Effector memory CD4-positive, alpha-beta T cell (primary cell): ENCODE data around the gene APOO.
"Not testable (repeated sequence)": the region's sequence is repeated elsewhere in the genome, so short reads cannot be mapped to it uniquely, and the experiment has no call there.

Experiments
- DNase-seq, 3 donors: peaks; one replicate each; pipeline ENCODE4 v3.0.0-alpha.2; 2020
- H3K27ac ChIP-seq: 2 replicates; pipeline ENCODE4 v1.7.0; 2013; ENCODE audit warnings: mild to moderate bottlenecking, low read length, moderate library complexity; ENCODE audit not compliant: insufficient read depth, poor library complexity, severe bottlenecking
- H3K27me3 ChIP-seq: replicated peaks from 2 replicates; pipeline ENCODE4 v1.7.0; 2013; ENCODE audit warnings: mild to moderate bottlenecking, low read length; ENCODE audit not compliant: insufficient read depth, control insufficient read depth, poor library complexity, severe bottlenecking
- H3K36me3 ChIP-seq: 2 replicates; pipeline ENCODE4 v1.7.0; 2013; ENCODE audit warnings: mild to moderate bottlenecking, low read length, moderate library complexity; ENCODE audit not compliant: control insufficient read depth, insufficient read depth
- H3K4me1 ChIP-seq: 2 replicates; pipeline ENCODE4 v1.7.0; 2013; ENCODE audit warnings: low read length, mild to moderate bottlenecking; ENCODE audit not compliant: control insufficient read depth, insufficient read depth, poor library complexity, severe bottlenecking
- H3K4me3 ChIP-seq: 2 replicates; pipeline ENCODE4 v1.7.0; 2013; ENCODE audit warnings: low read length, low read depth, mild to moderate bottlenecking; ENCODE audit not compliant: insufficient read depth, poor library complexity, severe bottlenecking
- H3K9me3 ChIP-seq: 2 replicates; pipeline ENCODE4 v1.7.0; 2013; ENCODE audit warnings: mild to moderate bottlenecking, low read length, moderate library complexity; ENCODE audit not compliant: control insufficient read depth

Gene APOO

DNA sequence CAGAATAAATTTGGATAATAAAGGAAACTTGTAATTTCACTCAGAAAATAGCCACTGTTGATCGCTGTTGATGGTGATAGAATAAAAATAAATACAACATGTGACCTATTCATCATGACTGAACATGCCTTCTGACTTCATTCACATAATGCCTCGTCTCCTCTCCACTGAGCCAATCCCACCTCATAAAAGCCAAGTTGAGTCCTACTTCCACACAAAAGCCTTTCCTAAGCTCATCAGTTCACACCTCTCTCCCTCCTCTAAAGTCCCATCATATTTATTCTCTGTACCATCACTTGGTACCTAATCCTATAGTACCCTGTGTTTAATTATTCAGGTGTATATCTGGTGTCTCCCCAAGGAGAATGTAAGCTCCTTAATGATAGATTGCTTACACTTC, 37.7 kb downstream of the APOO start:
- no peak overlapping the region for H3K27ac ChIP-seq
- no peak overlapping the region for H3K4me3 ChIP-seq
- no peaks in the 10 kb centered on the region for H3K4me1 ChIP-seq
- H3K9me3 ChIP-seq = no peaks in the 10 kb centered on the region
- no peak for DNase-seq
- H3K27me3 ChIP-seq = no peaks in the 10 kb centered on the region
- no peaks in the 10 kb centered on the region for H3K36me3 ChIP-seq

DNA sequence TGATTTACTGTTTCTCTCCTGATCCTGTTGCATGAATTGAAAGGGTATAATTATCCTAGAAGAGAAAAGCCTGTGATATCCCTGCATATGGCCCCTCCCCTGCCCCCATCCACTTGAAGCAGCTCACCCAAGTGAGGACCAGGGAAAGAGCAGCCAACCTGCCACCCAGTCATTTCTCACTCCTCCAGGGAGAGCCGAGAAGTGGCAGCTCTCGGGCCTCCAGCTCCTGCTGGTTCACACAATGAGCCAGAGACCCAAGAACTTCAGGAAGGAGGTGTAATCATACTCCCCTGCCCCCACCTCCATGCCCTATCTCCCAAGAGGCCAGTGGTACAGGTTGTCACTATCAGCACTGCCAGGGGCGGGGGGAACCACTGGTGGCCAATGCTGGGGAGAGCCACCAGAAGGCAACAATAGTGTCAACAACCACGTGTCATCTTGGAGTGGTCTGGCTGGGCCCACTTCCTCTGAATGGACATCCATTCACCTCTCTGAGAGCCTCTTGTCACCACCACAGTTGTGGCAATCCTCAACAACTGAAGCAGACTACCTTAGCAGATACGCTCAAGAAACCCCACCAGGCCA, 42.9 kb downstream of the APOO start:
- no peaks in the 10 kb centered on the region for H3K36me3 ChIP-seq
- DNase-seq = no peak

DNA sequence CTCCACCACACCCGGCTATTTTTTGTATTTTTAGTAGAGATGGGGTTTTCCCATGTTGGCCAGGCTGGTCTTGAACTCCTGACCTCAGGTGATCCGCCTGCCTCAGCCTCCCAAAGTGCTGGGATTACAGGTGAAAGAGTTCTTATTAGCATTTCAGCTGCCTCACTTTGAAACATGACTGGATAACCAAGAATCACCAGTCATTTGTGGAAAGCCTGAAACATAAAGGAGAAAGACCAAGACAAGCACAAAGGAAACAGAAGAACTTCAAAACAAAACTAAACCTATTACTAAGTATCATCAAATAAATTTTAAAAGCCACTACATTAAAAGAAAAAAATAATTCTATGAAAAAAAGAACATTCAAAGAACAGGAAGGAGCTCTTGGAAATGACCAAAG, 45.8 kb downstream of the APOO start:
- not testable (repeated sequence) for H3K36me3 ChIP-seq

More for the DNA sequence above, 42.9 kb downstream of the APOO start:
- no peaks in the 10 kb centered on the region for H3K9me3 ChIP-seq
- H3K4me1 ChIP-seq = no peaks in the 10 kb centered on the region
- no peak overlapping the region for H3K4me3 ChIP-seq
- no peaks in the 10 kb centered on the region for H3K27me3 ChIP-seq
- no peak overlapping the region for H3K27ac ChIP-seq

DNA sequence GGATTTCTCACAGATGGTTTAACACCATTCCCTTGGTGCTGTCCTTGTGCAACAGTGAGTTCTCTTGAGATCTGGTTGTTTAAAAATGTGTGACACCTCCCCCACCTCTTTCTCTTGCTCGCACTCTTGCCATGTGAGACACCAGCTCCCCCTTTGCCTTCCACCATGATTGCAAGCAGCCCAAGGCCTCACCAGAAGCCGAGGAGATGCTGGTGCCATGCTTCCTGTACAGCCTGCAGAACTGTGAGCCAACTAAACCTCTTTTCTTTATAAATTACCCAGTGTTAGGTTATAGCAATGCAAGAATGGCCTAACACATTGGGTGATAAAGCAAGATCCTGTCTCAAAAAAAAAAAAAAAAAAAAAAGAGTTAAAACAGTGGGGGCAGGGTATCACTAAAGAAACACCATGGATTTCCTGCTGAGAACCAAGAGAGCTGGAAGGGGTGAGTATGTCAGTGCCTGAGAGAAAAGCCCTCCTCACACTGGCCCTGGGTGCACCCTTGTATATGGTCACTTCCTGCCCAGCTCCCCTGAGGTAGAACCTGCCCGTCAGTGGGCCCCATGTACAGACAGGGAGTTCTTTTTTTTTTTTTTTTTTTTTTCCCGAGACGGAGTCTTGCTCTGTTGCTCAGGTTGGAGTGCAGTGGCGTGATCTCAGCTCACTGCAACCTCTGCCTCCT, 46.4 kb downstream of the APOO start:
- Histone ChIP-seq H3K27ac (no peak overlapping the region), H3K36me3 (no peaks in the 10 kb centered on the region), H3K27me3 (no peaks in the 10 kb centered on the region), H3K4me1 (no peaks in the 10 kb centered on the region), H3K4me3 (no peak overlapping the region), H3K9me3 (no peaks in the 10 kb centered on the region)
- DNase-seq = no peak

More for the DNA sequence above, 45.8 kb downstream of the APOO start:
- not testable (repeated sequence) for H3K9me3 ChIP-seq, DNase-seq, H3K4me3 ChIP-seq, H3K4me1 ChIP-seq, H3K27ac ChIP-seq, H3K27me3 ChIP-seq

DNA sequence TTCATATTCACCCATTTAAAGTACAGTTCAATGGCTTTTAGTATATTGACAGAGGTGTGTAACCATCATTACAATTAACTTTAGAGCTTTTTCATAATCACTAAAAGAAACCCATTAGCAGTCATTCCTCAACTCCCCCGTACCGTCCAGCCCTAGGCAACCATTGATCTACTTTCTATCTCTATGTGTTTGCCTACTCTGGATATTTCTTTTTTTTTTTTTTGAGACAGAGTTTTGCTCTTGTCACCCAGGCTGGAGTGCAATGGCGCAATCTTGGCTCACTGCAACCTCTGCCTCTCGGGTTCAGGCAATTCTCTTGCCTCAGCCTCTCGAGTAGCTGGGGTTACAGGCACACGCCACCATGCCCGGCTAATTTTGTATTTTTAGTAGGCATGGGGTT, 48.5 kb downstream of the APOO start:
- H3K27me3 ChIP-seq, H3K9me3 ChIP-seq, H3K27ac ChIP-seq, H3K36me3 ChIP-seq, DNase-seq, H3K4me1 ChIP-seq, H3K4me3 ChIP-seq: not testable (repeated sequence)

DNA sequence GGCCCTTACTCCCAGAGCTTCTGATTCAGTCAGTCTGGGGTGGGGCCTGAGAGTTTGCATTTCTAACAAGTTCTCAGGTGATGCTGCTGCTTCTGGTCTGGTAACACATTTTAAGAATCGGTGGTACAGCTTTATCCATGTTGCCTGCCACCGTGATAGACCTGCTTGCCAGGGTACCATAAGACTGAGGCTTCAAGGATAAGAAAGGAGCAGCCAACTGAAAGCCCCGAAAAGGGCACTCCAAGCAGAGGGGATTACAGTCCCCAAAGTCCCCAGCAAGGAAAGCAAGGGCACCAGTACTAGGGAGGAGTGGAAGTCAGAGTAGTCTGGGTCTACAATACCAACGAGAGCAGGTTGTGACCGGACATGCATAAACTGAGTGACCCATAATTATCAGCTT, 49.8 kb downstream of the APOO start:
- Histone ChIP-seq H3K9me3 (no peaks in the 10 kb centered on the region), H3K4me1 (no peaks in the 10 kb centered on the region), H3K27me3 (no peaks in the 10 kb centered on the region), H3K36me3 (no peaks in the 10 kb centered on the region), H3K4me3 (no peak overlapping the region), H3K27ac (no peak overlapping the region)
- DNase-seq = no peak

DNA sequence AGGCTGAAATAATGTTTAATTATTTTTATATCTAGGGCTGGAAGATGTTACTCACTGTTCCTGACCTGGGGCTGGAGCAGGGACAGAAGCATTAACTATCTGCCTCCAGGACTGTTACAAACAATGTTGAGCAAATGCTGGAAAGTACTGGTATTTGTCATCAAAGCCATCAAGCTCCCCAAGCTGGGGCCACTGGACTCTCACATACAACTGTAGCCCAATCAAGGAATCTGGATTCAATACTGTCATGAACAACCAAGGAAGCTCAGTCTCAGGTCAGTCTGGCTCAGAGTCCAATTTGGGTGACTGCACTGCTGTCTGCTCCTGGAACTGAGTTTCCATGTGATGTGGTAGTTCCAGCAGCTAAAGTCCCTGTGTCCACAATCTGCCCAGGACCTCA, 50.4 kb downstream of the APOO start:
- Histone ChIP-seq H3K27ac (no peak overlapping the region), H3K36me3 (no peaks in the 10 kb centered on the region), H3K27me3 (no peaks in the 10 kb centered on the region), H3K9me3 (no peaks in the 10 kb centered on the region), H3K4me3 (no peak overlapping the region), H3K4me1 (no peaks in the 10 kb centered on the region)
- DNase-seq = no peak

DNA sequence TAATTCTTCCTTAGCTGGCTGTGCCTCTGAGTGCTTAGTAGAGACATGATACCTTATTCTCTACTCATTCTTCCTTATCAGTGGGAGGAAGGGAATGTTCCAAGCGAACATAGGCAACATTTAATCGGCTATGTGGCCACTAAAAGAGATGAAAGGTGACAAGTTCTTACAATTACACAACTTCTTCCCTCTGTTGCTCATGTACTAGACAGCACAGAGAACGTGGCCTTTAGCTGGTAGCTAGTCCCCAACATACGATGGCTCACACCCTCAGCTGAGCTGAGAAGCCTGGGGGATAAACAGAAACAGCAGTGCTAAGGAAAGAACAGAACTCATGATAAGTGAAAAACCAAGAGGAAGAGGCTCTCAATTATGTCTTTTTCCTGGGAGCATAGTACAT, 52.2 kb downstream of the APOO start:
- no peaks in the 10 kb centered on the region for H3K36me3 ChIP-seq
- no peaks in the 10 kb centered on the region for H3K4me1 ChIP-seq
- H3K27me3 ChIP-seq = no peaks in the 10 kb centered on the region
- H3K9me3 ChIP-seq = no peaks in the 10 kb centered on the region
- no peak for DNase-seq
- no peak overlapping the region for H3K27ac ChIP-seq
- H3K4me3 ChIP-seq = no peak overlapping the region

DNA sequence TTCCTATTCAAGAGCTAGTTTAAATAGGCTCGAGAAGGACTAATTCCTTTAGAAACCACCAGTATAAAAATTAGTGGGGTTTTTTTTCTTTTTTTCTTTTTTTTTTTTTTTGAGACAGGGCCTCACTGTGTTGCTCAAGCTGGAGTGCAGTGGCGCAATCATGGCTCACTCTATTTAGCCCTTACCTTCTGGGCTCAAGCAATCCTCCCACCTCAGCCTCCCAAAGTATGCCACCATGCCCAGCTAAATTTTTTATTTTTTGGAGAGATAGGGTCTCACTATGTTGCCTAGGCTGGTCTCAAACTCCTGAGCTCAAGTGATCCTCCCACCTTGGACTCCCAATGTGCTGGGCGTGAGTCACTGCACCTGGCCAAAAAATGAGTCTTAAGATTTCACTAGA, 52.8 kb downstream of the APOO start:
- Histone ChIP-seq H3K36me3 (no peaks in the 10 kb centered on the region), H3K4me3 (no peak overlapping the region), H3K9me3 (no peaks in the 10 kb centered on the region), H3K27ac (no peak overlapping the region), H3K27me3 (no peaks in the 10 kb centered on the region), H3K4me1 (no peaks in the 10 kb centered on the region)
- no peak for DNase-seq

DNA sequence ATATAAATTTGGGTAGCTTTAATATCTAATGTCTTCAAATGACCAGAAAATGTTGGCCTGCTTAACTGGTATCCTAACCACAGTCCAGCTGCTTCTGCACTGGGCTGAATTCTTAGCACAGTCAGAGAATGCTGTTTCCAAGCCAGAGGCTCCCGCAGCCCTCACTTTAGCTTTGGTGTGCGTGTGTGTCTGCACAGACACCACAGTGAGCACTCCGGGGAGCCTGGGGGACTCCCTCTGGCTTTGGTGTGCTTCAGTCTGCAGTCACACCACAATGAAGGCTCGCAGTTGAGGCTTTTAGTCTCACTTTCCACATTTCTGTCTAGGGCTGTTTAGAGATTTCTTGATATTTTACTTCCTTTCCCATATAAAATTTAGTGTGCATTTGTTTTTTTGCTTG, 53.6 kb downstream of the APOO start:
- Histone ChIP-seq H3K27ac (no peak overlapping the region), H3K27me3 (no peaks in the 10 kb centered on the region), H3K4me1 (no peaks in the 10 kb centered on the region), H3K9me3 (no peaks in the 10 kb centered on the region), H3K4me3 (no peak overlapping the region), H3K36me3 (no peaks in the 10 kb centered on the region)
- DNase-seq = no peak
